ENCODE measurements around the gene CRYBG1.

- TF ChIP-seq CTCF (IDR thresholded peaks at IDR 0.05) (no peak), POLR2A (IDR thresholded peaks at IDR 0.05) (no peak)
These were observed 113.9 kb downstream of the CRYBG1 start for GRCh38 chr6:106474466-106474865.
